ENCODE measurements around the gene MAB21L1. TPM values are rescaled to one million over a fixed set of nuclear protein-coding genes. Genes with fewer than 3 reads are reported as not detected.

Gene MAB21L1
- total and polyA plus RNA-seq, 12 donors, result 0.08 to 0.49 (median 0.26) TPM; not detected in 1

DNA sequence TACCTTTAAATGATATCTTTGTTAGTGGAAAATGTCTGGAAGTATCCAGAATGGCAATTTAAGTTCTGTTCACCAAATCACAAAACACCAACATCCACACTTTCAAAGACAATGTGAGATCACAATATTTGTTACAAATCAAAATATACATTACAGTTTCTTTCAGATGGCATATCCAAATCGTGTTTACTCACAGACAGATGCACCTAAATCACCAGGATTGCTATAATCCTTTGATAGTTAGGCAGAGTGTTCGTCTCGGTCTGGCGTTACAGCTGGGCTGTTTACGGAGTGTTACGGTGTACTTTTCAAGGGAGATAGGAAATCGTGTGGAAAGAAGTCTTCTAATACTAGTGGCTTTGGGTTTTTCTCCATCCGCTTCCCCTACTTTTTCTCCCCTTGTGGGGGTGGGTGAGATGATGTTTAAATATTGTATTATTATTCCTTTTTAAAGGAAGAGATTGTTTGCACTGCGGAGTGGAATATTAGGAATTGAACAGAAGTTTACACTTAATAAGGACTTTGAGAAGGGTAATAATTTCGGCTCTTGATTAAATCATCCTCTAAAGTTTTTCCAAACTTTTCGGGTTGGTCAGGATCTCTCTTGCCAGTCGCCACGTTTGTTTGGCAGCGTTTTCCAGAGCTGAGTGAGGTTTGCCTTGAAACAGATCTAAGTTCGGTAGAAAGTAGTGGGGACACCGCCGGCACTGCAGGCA is 1.8 kb downstream of the MAB21L1 start:
- TF ChIP-seq, protein P1, sequence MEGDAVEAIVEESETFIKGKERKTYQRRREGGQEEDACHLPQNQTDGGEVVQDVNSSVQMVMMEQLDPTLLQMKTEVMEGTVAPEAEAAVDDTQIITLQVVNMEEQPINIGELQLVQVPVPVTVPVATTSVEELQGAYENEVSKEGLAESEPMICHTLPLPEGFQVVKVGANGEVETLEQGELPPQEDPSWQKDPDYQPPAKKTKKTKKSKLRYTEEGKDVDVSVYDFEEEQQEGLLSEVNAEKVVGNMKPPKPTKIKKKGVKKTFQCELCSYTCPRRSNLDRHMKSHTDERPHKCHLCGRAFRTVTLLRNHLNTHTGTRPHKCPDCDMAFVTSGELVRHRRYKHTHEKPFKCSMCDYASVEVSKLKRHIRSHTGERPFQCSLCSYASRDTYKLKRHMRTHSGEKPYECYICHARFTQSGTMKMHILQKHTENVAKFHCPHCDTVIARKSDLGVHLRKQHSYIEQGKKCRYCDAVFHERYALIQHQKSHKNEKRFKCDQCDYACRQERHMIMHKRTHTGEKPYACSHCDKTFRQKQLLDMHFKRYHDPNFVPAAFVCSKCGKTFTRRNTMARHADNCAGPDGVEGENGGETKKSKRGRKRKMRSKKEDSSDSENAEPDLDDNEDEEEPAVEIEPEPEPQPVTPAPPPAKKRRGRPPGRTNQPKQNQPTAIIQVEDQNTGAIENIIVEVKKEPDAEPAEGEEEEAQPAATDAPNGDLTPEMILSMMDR (IDR thresholded peaks at IDR 0.05), result no peak
- Histone ChIP-seq H3K36me3 (no peaks in the 10 kb centered on the region), H3K4me1 (peaks cover 0 to 31% (median 0%) of the 10 kb centered on the region in 9 donors), H3K27ac (peak overlapping the region in 6 of 10 donors; percentile 36 to 74 (median 58)), H3K27me3 (peaks cover 0 to 100% (median 0%) of the 10 kb centered on the region in 7 donors), H3K9me3 (peaks cover 0 to 6% (median 0%) of the 10 kb centered on the region in 11 donors), H3K4me3 (peak overlapping the region; percentile 35 to 76 (median 60))
- 41 to 42% methylated on average over 17 of the region's 17 CpGs for WGBS, 2 donors
- intact Hi-C loops (cut with DNase I), result loop anchor here in 3 of 10 donors (5.0 to 10.0 kb wide), 3 partner anchors 90 to 1588 kb away; no protein-coding TSS in a partner anchor
- DNase-seq (no peak), ATAC-seq (peak in 2 of 8 donors; percentile 10 to 22)

DNA sequence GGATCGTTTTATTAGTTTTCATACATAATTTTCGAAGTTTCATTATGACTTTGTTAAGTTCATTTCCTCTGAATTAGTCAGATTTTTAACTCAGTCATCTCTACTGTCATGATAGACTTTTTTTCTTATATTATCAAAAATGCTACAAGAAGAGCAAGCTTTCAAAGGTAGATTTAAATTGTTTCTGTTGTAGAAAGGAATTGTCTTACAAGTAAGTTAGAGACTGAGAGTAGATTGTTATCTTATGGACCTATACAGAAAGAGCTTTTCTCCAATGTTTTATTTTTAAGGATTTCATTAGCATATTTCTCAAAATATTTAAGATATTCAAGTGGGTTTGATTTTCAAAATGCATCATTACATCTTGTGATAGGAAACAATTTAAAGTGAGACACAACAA is 2.7 kb downstream of the MAB21L1 start:
- Histone ChIP-seq H3K9me3 (peaks cover 0 to 6% (median 0%) of the 10 kb centered on the region in 11 donors), H3K4me1 (peaks cover 0 to 31% (median 0%) of the 10 kb centered on the region in 9 donors), H3K27ac (no peak overlapping the region), H3K4me3 (peak overlapping the region in 5 of 10 donors; percentile 62 to 76 (median 69)), H3K27me3 (peaks cover 0 to 99% (median 0%) of the 10 kb centered on the region in 7 donors), H3K36me3 (no peaks in the 10 kb centered on the region)
- no peak for DNase-seq
- no peak for ATAC-seq
- intact Hi-C loops (cut with DNase I), result loop anchor here in 3 of 10 donors (5.0 to 10.0 kb wide), 3 partner anchors 89 to 1588 kb away; no protein-coding TSS in a partner anchor
- WGBS, 2 donors, result 90 to 91% methylated on average over 2 of the region's 2 CpGs
- TF ChIP-seq, protein P1 (IDR thresholded peaks at IDR 0.05), result no peak

DNA sequence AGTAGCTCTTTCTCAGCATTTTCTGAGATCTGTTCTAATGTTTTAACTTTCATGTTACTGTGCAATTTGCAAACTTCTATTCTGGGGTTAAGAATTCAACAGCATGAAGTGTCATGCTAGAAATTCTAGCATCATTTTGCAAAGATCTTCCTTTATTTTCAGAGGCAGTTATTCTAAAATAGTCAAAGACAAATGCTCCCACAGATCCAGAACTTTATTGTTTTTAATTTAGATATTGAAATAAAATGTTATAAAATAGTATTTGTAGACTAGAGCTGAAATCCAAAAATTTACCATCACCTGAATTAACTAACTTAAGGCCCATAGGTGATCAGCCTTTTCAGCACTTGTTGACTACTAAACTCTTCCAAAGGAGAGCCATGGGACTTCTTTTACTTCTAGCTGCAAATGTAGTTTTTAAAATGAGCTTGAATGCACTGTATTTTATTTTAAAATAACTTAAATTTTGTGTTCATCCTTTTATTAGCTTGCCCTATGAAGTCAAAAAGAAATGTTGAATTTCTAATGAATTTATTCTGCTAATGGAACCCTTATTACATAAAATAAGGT is 3.2 kb downstream of the MAB21L1 start:
- TF ChIP-seq, protein P1 (IDR thresholded peaks at IDR 0.05), result no peak
- intact Hi-C loops (cut with DNase I), result loop anchor here in 3 of 10 donors (5.0 to 10.0 kb wide), 3 partner anchors 88 to 1589 kb away; no protein-coding TSS in a partner anchor
- Histone ChIP-seq H3K4me3 (peak overlapping the region in 4 of 10 donors; percentile 62 to 76 (median 69)), H3K36me3 (no peaks in the 10 kb centered on the region), H3K27ac (no peak overlapping the region), H3K9me3 (peaks cover 0 to under 1% (median 0%) of the 10 kb centered on the region in 11 donors), H3K4me1 (peaks cover 0 to 31% (median 0%) of the 10 kb centered on the region in 9 donors), H3K27me3 (peaks cover 0 to 99% (median 0%) of the 10 kb centered on the region in 7 donors)
- no peak for DNase-seq
- no peak for ATAC-seq

DNA sequence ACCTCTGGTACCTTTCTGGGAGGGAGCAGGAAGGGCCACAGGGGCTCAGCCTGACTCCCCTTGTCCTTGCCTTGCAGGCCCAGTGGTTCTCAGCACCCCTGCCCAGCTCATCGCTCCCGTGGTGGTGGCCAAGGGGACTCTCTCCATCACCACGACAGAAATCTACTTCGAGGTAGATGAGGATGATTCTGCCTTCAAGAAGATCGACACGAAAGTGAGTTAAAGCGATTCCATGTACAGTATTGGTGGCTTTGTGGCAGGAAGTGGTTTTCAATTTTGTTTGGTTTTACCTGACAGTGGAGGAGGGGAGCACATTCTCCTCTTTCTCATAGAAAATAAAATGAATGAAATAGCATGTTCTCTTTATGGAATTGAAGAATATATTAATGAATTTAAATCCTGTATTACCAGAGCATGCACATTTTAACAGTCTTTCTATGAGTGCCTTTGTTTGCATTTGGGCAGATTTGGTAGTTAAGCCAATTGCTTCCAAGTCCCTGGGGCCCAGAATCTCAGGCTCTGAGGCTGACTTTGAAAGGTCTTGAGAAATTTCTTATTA is 4.1 kb downstream of the MAB21L1 start:
- DNase-seq (no peak), ATAC-seq (no peak)
- H3K36me3 ChIP-seq, result no peaks in the 10 kb centered on the region
- peaks cover 0 to 90% (median 0%) of the 10 kb centered on the region in 7 donors for H3K27me3 ChIP-seq
- TF ChIP-seq, protein P1 (IDR thresholded peaks at IDR 0.05), result no peak
- H3K27ac ChIP-seq, result no peak overlapping the region
- WGBS, 2 donors, result 81 to 86% methylated on average over 7 of the region's 7 CpGs
- no peaks in the 10 kb centered on the region for H3K9me3 ChIP-seq
- H3K4me1 ChIP-seq, result peaks cover 0 to 31% (median 0%) of the 10 kb centered on the region in 9 donors
- intact Hi-C loops (cut with DNase I), result loop anchor here in 3 of 10 donors (5.0 to 10.0 kb wide), 3 partner anchors 88 to 1590 kb away; no protein-coding TSS in a partner anchor
- peak overlapping the region in 1 of 10 donors; percentile 68 for H3K4me3 ChIP-seq
